Prostate gland (tissue), 2 donors: ENCODE results near the gene RIMBP2. TPM values are rescaled to one million over a fixed set of nuclear protein-coding genes. Genes with fewer than 3 reads are reported as not detected.

Experiments used
- DNase-seq: peaks from one replicate; pipeline ENCODE4 v3.0.0-alpha.2; 2019; ENCODE audit warnings: low spot score
- H3K27ac ChIP-seq, 2 donors: fragments of 200-600 bp; sonication (generic); 2 replicates each; pipeline ENCODE4 v1.5.1; 2017 to 2019
- H3K27me3 ChIP-seq: fragments of 200-600 bp; sonication (generic); replicated peaks from 2 replicates; pipeline ENCODE4 v1.5.1; 2019; ENCODE audit not compliant: insufficient read depth
- H3K36me3 ChIP-seq, 2 donors: fragments of 200-600 bp; sonication (generic); 1 replicate in 1 of 2; 2 replicates in 1 of 2; pipeline versions ENCODE4 v1.5.1 to v1.8.1; 2017 to 2019
- H3K4me1 ChIP-seq: fragments of 200-600 bp; sonication (generic); replicated peaks from 2 replicates; pipeline ENCODE4 v1.5.1; 2019
- H3K4me3 ChIP-seq, 2 donors: fragments of 200-600 bp; sonication (generic); 2 replicates each; pipeline ENCODE4 v1.5.1; 2017 to 2019
- H3K9me3 ChIP-seq: fragments of 200-600 bp; sonication (generic); 2 replicates; pipeline ENCODE4 v1.5.1; 2017
- CTCF ChIP-seq, 4 experiments: fragments of 200-600 bp in 2 of 4; fragments of 450-650 bp in 2 of 4; sonication (generic) in 2 of 4; IDR thresholded peaks; 1 replicate in 3 of 4; 2 replicates in 1 of 4; pipeline ENCODE4 v1.5.1; 2016 to 2019; ENCODE audit warnings: antibody characterized with exemption in 4 of 4, mild to moderate bottlenecking in 2 of 4, moderate library complexity in 2 of 4
- POLR2A ChIP-seq: fragments of 450-650 bp; IDR thresholded peaks from one replicate; pipeline ENCODE4 v1.6.1; 2016; ENCODE audit warnings: antibody characterized with exemption, mild to moderate bottlenecking
- POLR2AphosphoS5 ChIP-seq: sonication (generic); formaldehyde crosslinking; IDR thresholded peaks from one replicate; pipeline ENCODE4 v1.6.1; 2017; ENCODE audit warnings: antibody characterized with exemption
- WGBS: methylation state at CpG from one replicate; pipeline ENCODE4 v1.1.5; 2018; 5-methylcytosine and 5-hydroxymethylcytosine counted together
- intact Hi-C: fragments of 100-400 bp; cut with DNase I; formaldehyde crosslinking; loops from one replicate; pipeline ENCODE4 v1.14.2; 2022
- total RNA-seq, 2 donors: library from RNA; depleted of rRNA; stranded (reverse); fragments of >200 nt; gene quantifications; one replicate each; pipeline ENCODE4 v1.1.0, GENCODE V29; 2016

RIMBP2 gene
- total RNA-seq, 2 donors from 2014 or later: 0.96 to 7.0 TPM

- no peaks in the 10 kb centered on the region for H3K27me3 ChIP-seq
- TF ChIP-seq POLR2AphosphoS5: no peak
- TF ChIP-seq CTCF (IDR thresholded peaks at IDR 0.05): no peak
- no peak for TF ChIP-seq POLR2A
- no peaks in the 10 kb centered on the region for H3K9me3 ChIP-seq
- H3K4me1 ChIP-seq: peaks cover 3% of the 10 kb centered on the region
- under 1% methylated on average over 34 of the region's 42 CpGs for WGBS
- no peak for DNase-seq
- H3K27ac ChIP-seq: no peak overlapping the region
- H3K36me3 ChIP-seq: no peaks in the 10 kb centered on the region
- intact Hi-C loops: no loop called here
- peak overlapping the region; percentile 24 to 34 for H3K4me3 ChIP-seq
These were observed 725 bp downstream of the RIMBP2 start for GRCh38 chr12:130715150-130715997.

- no peaks in the 10 kb centered on the region for H3K9me3 ChIP-seq
- no peak for DNase-seq
- peak overlapping the region; percentile 24 to 34 for H3K4me3 ChIP-seq
- no peak overlapping the region for H3K27ac ChIP-seq
- H3K4me1 ChIP-seq: peaks cover 3% of the 10 kb centered on the region
- TF ChIP-seq POLR2AphosphoS5 (no peak), POLR2A (no peak), CTCF (IDR thresholded peaks at IDR 0.05) (no peak)
- H3K27me3 ChIP-seq: no peaks in the 10 kb centered on the region
- intact Hi-C loops: no loop called here
- WGBS: 4% methylated on average over 19 of the region's 20 CpGs
- H3K36me3 ChIP-seq: no peaks in the 10 kb centered on the region
These were observed 1.4 kb downstream of the RIMBP2 start for GRCh38 chr12:130714591-130715149.

- DNase-seq: no peak
- Histone ChIP-seq H3K4me3 (peak overlapping the region; percentile 24 to 34), H3K36me3 (no peaks in the 10 kb centered on the region), H3K4me1 (peaks cover 3% of the 10 kb centered on the region), H3K27me3 (no peaks in the 10 kb centered on the region), H3K27ac (no peak overlapping the region), H3K9me3 (no peaks in the 10 kb centered on the region)
- intact Hi-C loops: no loop called here
- TF ChIP-seq POLR2A: no peak
- no peak for TF ChIP-seq POLR2AphosphoS5
- TF ChIP-seq CTCF (IDR thresholded peaks at IDR 0.05): no peak
- WGBS: 2% methylated on average over 16 of the region's 20 CpGs
These were observed 2.0 kb downstream of the RIMBP2 start for GRCh38 chr12:130714091-130714590.

GRCh38 chr12:130713581-130713991 lies 2.5 kb downstream of the RIMBP2 start:
- H3K27me3 ChIP-seq: no peaks in the 10 kb centered on the region
- TF ChIP-seq POLR2A (no peak), POLR2AphosphoS5 (no peak)
- H3K9me3 ChIP-seq: no peaks in the 10 kb centered on the region
- H3K4me3 ChIP-seq: peak overlapping the region; percentile 24 to 34
- no peak for DNase-seq
- WGBS: 16% methylated on average over 18 of the region's 18 CpGs
- H3K4me1 ChIP-seq: peaks cover 3% of the 10 kb centered on the region
- no peaks in the 10 kb centered on the region for H3K36me3 ChIP-seq
- no peak overlapping the region for H3K27ac ChIP-seq
- intact Hi-C loops: no loop called here

GRCh38 chr12:130712346-130713065 lies 3.6 kb downstream of the RIMBP2 start:
- intact Hi-C loops: no loop called here
- H3K36me3 ChIP-seq: no peaks in the 10 kb centered on the region
- DNase-seq: no peak
- TF ChIP-seq POLR2AphosphoS5 (no peak), CTCF (IDR thresholded peaks at IDR 0.05) (no peak), POLR2A (no peak)
- H3K4me3 ChIP-seq: no peak overlapping the region
- no peak overlapping the region for H3K27ac ChIP-seq
- H3K9me3 ChIP-seq: no peaks in the 10 kb centered on the region
- WGBS: 77% methylated on average over 20 of the region's 20 CpGs
- peaks cover 3% of the 10 kb centered on the region for H3K4me1 ChIP-seq
- no peaks in the 10 kb centered on the region for H3K27me3 ChIP-seq
